ENCODE measurements around the gene PFDN5.
"Not testable (repeated sequence)": the region's sequence is repeated elsewhere in the genome, so short reads cannot be mapped to it uniquely, and the experiment has no call there.

PFDN5 gene

GRCh38 chr12:53324113-53324778 lies 28.9 kb downstream of the PFDN5 start:
- H3K27ac ChIP-seq (ENCODE audit: low read depth, low read length): peak overlapping the region; percentile 92
- H3K27me3 ChIP-seq (ENCODE audit: control insufficient read depth, insufficient read depth, low read length): peaks cover 4% of the 10 kb centered on the region
- peak overlapping the region; percentile 65 for H3K4me3 ChIP-seq (ENCODE audit: low read length)
- peaks cover 16% of the 10 kb centered on the region for H3K4me1 ChIP-seq (ENCODE audit: control insufficient read depth, insufficient read depth, low read length)
- peak overlapping the region; percentile 66 for H3K9ac ChIP-seq (ENCODE audit: low read length)
- no peaks in the 10 kb centered on the region for H3K36me3 ChIP-seq (ENCODE audit: control insufficient read depth, insufficient read depth, low read length)

DNA sequence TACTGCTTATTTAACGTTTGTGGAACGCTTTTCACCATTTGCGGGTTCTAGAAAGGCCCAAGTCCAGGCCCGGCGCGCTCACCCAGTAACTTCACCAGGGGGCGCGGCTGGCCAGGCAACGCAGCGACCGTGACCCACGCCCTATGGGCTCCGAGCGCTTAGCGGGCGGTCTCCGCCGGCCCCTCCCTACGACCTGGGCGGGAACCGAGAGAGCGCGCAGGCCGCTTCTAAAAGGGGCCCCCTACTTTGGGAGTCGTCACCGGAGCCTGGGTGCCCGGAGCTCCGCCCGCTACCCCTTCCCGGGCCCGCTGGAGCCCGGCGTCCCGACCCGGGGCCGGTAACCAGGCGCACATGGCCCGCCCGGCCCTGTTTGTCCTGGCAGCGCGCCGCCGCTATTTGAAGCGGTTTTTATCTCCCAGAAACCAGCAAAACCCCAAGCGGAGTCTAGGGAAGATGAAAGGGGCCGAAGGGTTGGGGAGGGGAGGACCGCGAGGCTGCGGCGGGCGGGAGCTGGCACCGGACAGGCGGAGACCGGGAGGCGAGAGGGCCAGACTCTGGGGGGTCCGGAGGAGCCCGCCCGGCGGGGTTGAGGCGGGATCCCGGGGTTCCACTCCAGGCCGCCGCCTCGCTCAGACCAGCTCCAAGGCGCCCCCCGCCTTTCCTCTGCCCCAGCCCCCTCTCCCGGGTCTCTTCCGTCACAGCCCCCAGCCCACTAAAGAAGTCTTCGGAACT lies 29.6 kb downstream of the PFDN5 start:
- H3K36me3 ChIP-seq (ENCODE audit: control insufficient read depth, insufficient read depth, low read length): no peaks in the 10 kb centered on the region
- H3K4me3 ChIP-seq (ENCODE audit: low read length): peak overlapping the region; percentile 65
- peaks cover 16% of the 10 kb centered on the region for H3K4me1 ChIP-seq (ENCODE audit: control insufficient read depth, insufficient read depth, low read length)
- peaks cover 4% of the 10 kb centered on the region for H3K27me3 ChIP-seq (ENCODE audit: control insufficient read depth, insufficient read depth, low read length)
- peak overlapping the region; percentile 66 for H3K9ac ChIP-seq (ENCODE audit: low read length)
- H3K27ac ChIP-seq (ENCODE audit: low read depth, low read length): peak overlapping the region; percentile 92

DNA sequence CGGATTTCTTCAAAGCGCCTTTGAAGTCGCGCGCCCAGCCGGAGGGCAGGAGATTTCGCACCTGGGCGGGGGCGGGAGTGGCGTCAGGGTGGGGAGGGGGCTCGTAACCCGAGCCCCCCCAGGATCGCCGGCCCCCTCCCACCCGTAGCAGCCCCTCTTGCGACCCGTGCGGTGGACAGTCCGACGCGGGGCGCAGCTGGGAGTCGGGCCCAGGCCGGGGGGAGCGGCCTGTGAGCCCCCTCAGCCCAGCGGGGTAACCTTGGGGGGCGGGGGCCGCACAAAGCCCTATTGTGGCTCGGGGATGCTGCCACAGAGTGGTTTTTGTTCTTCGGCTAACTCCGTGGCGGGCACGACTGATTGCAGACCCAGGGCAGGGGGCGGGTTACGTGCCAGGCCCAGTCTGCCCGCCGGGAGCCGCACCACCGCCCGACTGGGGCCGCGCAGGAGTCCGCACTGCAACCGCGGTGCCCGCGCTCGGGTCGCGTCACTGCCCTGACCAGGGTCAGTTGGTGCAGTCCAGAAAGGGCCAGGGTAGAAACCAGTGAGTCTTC lies 30.2 kb downstream of the PFDN5 start:
- H3K36me3 ChIP-seq (ENCODE audit: control insufficient read depth, insufficient read depth, low read length): no peaks in the 10 kb centered on the region
- peak overlapping the region; percentile 92 for H3K27ac ChIP-seq (ENCODE audit: low read depth, low read length)
- peak overlapping the region; percentile 65 for H3K4me3 ChIP-seq (ENCODE audit: low read length)
- peaks cover 12% of the 10 kb centered on the region for H3K4me1 ChIP-seq (ENCODE audit: control insufficient read depth, insufficient read depth, low read length)
- H3K27me3 ChIP-seq (ENCODE audit: control insufficient read depth, insufficient read depth, low read length): peaks cover 4% of the 10 kb centered on the region
- peak overlapping the region; percentile 61 for H3K9ac ChIP-seq (ENCODE audit: low read length)

GRCh38 chr12:53326460-53327185 lies 31.3 kb downstream of the PFDN5 start:
- H3K9ac ChIP-seq (ENCODE audit: low read length): no peak overlapping the region
- H3K4me3 ChIP-seq (ENCODE audit: low read length): no peak overlapping the region
- H3K27ac ChIP-seq (ENCODE audit: low read depth, low read length): no peak overlapping the region
- H3K4me1 ChIP-seq (ENCODE audit: control insufficient read depth, insufficient read depth, low read length): peaks cover 10% of the 10 kb centered on the region
- no peaks in the 10 kb centered on the region for H3K36me3 ChIP-seq (ENCODE audit: control insufficient read depth, insufficient read depth, low read length)
- peaks cover 4% of the 10 kb centered on the region for H3K27me3 ChIP-seq (ENCODE audit: control insufficient read depth, insufficient read depth, low read length)

DNA sequence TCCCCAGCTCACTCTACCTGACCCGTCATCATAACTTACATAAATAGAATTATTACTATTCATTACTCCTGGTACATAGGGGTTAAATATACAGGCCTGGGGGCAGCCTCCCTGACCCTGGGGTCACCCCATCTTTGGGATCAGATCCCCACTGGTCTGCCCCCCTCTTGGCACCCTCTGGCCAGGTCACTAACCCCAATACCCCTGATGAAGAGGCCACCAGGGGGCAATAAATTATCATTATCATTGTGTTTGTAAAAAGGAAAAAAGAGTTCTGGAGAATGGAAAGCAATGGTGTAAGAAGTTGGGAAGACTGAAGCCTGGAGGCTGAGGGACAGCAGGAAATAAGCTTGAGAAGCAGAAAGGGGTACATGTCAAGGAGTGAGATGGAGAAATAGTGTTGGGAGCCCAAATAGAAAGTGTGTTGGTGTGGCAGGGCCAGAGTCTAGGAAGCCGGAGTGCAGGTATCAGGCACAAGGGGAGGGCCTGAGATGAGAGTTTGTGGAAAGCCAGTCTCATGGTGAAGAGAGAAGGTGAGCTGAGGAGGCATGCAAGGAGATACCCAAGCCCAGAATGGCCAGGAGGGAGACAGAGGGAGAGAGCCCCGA lies 32.2 kb downstream of the PFDN5 start:
- Histone ChIP-seq H3K4me3 (ENCODE audit: low read length) (no peak overlapping the region), H3K27ac (ENCODE audit: low read depth, low read length) (no peak overlapping the region), H3K36me3 (ENCODE audit: control insufficient read depth, insufficient read depth, low read length) (no peaks in the 10 kb centered on the region), H3K27me3 (ENCODE audit: control insufficient read depth, insufficient read depth, low read length) (peaks cover 4% of the 10 kb centered on the region), H3K9ac (ENCODE audit: low read length) (no peak overlapping the region), H3K4me1 (ENCODE audit: control insufficient read depth, insufficient read depth, low read length) (peaks cover 7% of the 10 kb centered on the region)

GRCh38 chr12:53328043-53328435 lies 32.7 kb downstream of the PFDN5 start:
- H3K27ac ChIP-seq (ENCODE audit: low read depth, low read length): no peak overlapping the region
- peaks cover 4% of the 10 kb centered on the region for H3K27me3 ChIP-seq (ENCODE audit: control insufficient read depth, insufficient read depth, low read length)
- peaks cover 7% of the 10 kb centered on the region for H3K4me1 ChIP-seq (ENCODE audit: control insufficient read depth, insufficient read depth, low read length)
- no peak overlapping the region for H3K4me3 ChIP-seq (ENCODE audit: low read length)
- no peak overlapping the region for H3K9ac ChIP-seq (ENCODE audit: low read length)
- no peaks in the 10 kb centered on the region for H3K36me3 ChIP-seq (ENCODE audit: control insufficient read depth, insufficient read depth, low read length)

- peaks cover 6% of the 10 kb centered on the region for H3K27me3 ChIP-seq (ENCODE audit: control insufficient read depth, insufficient read depth, low read length)
Observed at GRCh38 chr12:53330671-53331070, 35.3 kb downstream of the PFDN5 start.

GRCh38 chr12:53332339-53332738 lies 37.0 kb downstream of the PFDN5 start:
- H3K27me3 ChIP-seq (ENCODE audit: control insufficient read depth, insufficient read depth, low read length): peaks cover 14% of the 10 kb centered on the region
- not testable (repeated sequence) for H3K4me3 ChIP-seq (ENCODE audit: low read length); H3K9ac ChIP-seq (ENCODE audit: low read length); H3K4me1 ChIP-seq (ENCODE audit: control insufficient read depth, insufficient read depth, low read length); H3K36me3 ChIP-seq (ENCODE audit: control insufficient read depth, insufficient read depth, low read length); H3K27ac ChIP-seq (ENCODE audit: low read depth, low read length)

More at GRCh38 chr12:53330671-53331070, 35.3 kb downstream of the PFDN5 start:
- Histone ChIP-seq H3K36me3 (ENCODE audit: control insufficient read depth, insufficient read depth, low read length) (no peaks in the 10 kb centered on the region), H3K9ac (ENCODE audit: low read length) (no peak overlapping the region), H3K4me1 (ENCODE audit: control insufficient read depth, insufficient read depth, low read length) (no peaks in the 10 kb centered on the region), H3K4me3 (ENCODE audit: low read length) (no peak overlapping the region), H3K27ac (ENCODE audit: low read depth, low read length) (no peak overlapping the region)

GRCh38 chr12:53332744-53333143 lies 37.4 kb downstream of the PFDN5 start:
- H3K36me3 ChIP-seq (ENCODE audit: control insufficient read depth, insufficient read depth, low read length): no peaks in the 10 kb centered on the region
- no peak overlapping the region for H3K9ac ChIP-seq (ENCODE audit: low read length)
- no peaks in the 10 kb centered on the region for H3K4me1 ChIP-seq (ENCODE audit: control insufficient read depth, insufficient read depth, low read length)
- H3K27me3 ChIP-seq (ENCODE audit: control insufficient read depth, insufficient read depth, low read length): peaks cover 14% of the 10 kb centered on the region
- H3K4me3 ChIP-seq (ENCODE audit: low read length): no peak overlapping the region
- H3K27ac ChIP-seq (ENCODE audit: low read depth, low read length): no peak overlapping the region

- H3K27me3 ChIP-seq (ENCODE audit: control insufficient read depth, insufficient read depth, low read length): peaks cover 14% of the 10 kb centered on the region
- H3K9ac ChIP-seq (ENCODE audit: low read length): no peak overlapping the region
- no peak overlapping the region for H3K4me3 ChIP-seq (ENCODE audit: low read length)
- H3K36me3 ChIP-seq (ENCODE audit: control insufficient read depth, insufficient read depth, low read length): no peaks in the 10 kb centered on the region
- no peak overlapping the region for H3K27ac ChIP-seq (ENCODE audit: low read depth, low read length)
- H3K4me1 ChIP-seq (ENCODE audit: control insufficient read depth, insufficient read depth, low read length): no peaks in the 10 kb centered on the region
Observed at GRCh38 chr12:53333289-53333688, 37.9 kb downstream of the PFDN5 start.

DNA sequence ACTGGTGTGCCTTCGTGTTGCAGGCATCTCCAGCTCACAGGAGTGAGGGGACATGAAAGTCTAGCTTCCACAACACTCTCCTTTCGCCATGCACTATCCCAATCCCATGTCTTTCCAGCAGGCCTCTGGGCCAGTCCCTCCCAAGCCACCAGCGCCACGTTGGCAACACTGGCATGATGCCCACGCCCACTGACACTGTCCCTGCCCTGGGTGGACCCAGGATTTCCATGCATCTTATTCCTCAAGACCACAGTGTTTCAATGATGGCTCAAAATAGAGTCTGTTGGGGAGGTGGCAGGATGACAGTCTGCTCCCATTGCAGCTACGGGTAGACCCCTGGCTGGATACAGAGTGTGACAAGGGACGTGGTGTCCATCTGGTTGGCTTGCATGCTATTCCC lies 38.5 kb downstream of the PFDN5 start:
- no peak overlapping the region for H3K4me3 ChIP-seq (ENCODE audit: low read length)
- H3K9ac ChIP-seq (ENCODE audit: low read length): no peak overlapping the region
- H3K36me3 ChIP-seq (ENCODE audit: control insufficient read depth, insufficient read depth, low read length): no peaks in the 10 kb centered on the region
- no peak overlapping the region for H3K27ac ChIP-seq (ENCODE audit: low read depth, low read length)
- peaks cover 10% of the 10 kb centered on the region for H3K27me3 ChIP-seq (ENCODE audit: control insufficient read depth, insufficient read depth, low read length)
- no peaks in the 10 kb centered on the region for H3K4me1 ChIP-seq (ENCODE audit: control insufficient read depth, insufficient read depth, low read length)

GRCh38 chr12:53334822-53335221 lies 39.5 kb downstream of the PFDN5 start:
- H3K27me3 ChIP-seq (ENCODE audit: control insufficient read depth, insufficient read depth, low read length): peaks cover 10% of the 10 kb centered on the region
- H3K4me3 ChIP-seq (ENCODE audit: low read length): no peak overlapping the region
- H3K4me1 ChIP-seq (ENCODE audit: control insufficient read depth, insufficient read depth, low read length): no peaks in the 10 kb centered on the region
- H3K36me3 ChIP-seq (ENCODE audit: control insufficient read depth, insufficient read depth, low read length): no peaks in the 10 kb centered on the region
- no peak overlapping the region for H3K27ac ChIP-seq (ENCODE audit: low read depth, low read length)
- H3K9ac ChIP-seq (ENCODE audit: low read length): no peak overlapping the region
